GM12874 (cell line): ENCODE results near the gene SDHAF2.

ENCODE experiments used
- TF ChIP-seq, protein P1 (sequence below): IDR thresholded peaks from 2 replicates; pipeline ENCODE4 v1.5.1; 2011; ENCODE audit warnings: low read depth, mild to moderate bottlenecking, control low read depth, low read length, moderate library complexity; ENCODE audit not compliant: insufficient read depth

SDHAF2 gene

DNA sequence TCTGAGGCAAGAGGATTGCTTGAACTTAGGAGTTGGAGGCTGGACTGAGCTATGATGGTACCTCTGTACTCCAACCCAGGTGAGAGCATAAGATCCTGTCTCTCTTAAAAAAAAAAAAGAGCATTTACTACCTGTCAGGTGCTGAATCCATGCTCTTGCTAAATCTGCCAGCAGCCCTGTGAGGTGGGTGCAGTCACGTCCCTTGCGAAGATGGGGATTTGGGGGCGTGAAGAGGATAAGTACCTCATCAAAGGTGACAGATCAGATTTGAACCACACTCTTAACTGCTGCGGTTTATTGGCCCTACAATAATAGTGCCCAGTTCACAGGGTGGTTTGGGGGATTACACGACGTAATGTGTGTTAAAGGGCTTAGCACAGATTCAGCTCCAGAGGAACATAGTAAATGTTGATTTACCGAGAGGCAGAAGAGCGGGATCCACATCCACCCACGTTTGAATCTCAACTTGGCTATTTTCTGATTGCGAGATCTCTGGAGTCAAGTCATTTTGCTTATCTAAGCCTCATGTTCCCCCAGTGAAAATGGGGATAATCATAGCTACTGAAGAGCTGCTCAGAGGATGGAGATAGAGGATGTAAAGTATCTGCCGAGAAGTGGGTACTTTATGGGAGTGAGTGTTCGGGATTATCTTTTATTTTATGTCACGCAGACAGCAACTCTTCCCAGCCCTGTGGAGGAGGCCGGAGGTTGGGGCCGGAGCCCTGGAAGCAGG lies 50.5 kb downstream of the SDHAF2 start:
- TF ChIP-seq, protein P1, sequence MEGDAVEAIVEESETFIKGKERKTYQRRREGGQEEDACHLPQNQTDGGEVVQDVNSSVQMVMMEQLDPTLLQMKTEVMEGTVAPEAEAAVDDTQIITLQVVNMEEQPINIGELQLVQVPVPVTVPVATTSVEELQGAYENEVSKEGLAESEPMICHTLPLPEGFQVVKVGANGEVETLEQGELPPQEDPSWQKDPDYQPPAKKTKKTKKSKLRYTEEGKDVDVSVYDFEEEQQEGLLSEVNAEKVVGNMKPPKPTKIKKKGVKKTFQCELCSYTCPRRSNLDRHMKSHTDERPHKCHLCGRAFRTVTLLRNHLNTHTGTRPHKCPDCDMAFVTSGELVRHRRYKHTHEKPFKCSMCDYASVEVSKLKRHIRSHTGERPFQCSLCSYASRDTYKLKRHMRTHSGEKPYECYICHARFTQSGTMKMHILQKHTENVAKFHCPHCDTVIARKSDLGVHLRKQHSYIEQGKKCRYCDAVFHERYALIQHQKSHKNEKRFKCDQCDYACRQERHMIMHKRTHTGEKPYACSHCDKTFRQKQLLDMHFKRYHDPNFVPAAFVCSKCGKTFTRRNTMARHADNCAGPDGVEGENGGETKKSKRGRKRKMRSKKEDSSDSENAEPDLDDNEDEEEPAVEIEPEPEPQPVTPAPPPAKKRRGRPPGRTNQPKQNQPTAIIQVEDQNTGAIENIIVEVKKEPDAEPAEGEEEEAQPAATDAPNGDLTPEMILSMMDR: no peak

DNA sequence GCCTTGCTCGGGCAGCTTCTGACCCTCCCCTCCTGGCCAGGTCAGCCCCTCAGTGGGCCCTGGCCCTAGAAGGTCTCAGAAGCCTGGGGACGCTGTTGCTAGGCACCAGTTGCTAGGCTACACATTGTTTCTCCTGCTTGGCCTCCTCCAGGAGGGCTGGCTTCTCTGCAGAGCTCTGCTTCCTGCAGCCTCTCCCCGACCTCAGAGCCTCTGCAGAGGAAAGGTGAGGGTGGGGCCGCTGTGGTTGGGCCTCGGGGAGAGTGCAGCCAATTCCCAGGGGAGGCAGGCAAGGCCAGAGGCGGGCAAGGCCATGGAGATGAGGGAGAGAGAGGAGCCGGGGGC lies 51.0 kb downstream of the SDHAF2 start:
- TF ChIP-seq, protein P1: no peak

DNA sequence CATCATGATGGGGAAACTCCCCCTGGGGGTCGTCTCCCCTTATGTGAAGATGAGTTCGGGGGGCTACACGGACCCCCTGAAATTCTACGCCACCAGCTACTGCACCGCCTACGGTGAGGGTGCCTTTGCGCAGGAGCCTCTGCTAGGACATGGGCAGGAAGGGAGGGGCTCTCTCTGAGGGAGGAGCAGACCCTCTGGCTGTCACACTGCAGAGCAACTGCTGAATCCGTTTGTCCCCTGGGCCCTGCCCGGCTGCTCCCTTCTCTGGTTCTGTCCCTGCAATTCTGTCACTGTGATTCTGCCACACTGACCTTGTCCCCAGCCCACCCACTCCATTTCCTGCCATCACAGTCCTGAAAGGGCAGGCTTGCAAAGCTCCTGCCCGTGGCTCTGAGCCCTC lies 51.9 kb downstream of the SDHAF2 start:
- TF ChIP-seq, protein P1: no peak

DNA sequence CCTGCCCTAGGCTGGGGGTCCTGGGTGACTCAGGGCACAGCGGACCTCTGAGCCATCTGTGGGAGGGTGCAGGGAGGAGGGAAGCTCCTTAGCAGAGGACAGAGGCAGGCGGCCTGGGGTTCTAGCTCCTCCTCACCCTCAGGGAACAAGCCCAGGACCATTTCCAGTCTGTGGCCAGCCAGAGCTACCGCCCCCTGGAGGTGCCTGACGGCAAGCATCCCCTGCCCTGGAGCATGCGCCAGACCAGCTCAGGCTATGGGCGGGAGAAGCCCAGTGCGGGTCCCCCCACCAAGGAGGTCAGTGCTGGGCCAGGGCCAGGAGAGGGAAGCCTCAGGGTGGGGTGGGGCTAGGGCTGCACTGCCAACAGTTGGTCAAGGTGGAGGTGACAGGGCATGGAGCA lies 52.6 kb downstream of the SDHAF2 start:
- TF ChIP-seq, protein P1: peak; percentile 80

DNA sequence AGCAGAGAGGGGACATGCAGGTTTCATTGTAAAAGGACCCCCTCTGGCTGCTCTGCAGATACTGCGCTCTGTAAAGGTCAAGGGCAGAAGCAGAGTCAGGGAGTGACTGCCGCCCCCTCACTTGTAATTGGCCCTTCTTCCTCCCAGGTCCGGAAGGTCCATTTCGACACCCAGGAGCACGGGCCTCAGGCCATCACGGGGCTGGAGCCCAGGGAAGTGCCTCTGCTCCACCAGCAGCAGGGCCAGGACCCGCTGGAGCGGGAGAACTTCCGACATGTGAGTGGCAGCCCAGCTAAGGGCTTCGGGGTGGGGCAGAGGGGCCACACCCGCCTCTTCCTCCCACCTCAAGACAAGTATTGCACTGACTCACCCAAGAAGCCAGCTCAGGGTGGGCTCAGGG lies 54.6 kb downstream of the SDHAF2 start:
- TF ChIP-seq, protein P1: no peak

DNA sequence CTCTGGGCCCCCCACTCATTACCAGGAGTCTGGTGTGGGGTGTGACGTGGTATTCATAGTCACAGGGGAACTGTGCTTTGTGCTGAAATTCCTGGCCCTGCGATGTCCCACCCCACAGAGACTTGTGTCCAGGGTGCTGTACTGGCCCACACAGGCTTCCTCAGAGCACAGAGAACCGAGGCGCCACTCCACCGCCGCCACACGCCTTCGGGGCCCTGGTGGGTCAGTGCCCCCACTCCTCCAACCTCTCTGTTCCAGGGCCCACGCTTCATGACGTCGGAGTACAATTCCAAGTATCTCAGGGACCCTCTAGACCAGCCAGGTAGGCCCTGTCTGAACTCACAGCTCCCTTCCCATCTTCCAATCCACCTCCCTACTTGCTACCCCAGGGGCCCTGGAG lies 55.2 kb downstream of the SDHAF2 start:
- TF ChIP-seq, protein P1: no peak

DNA sequence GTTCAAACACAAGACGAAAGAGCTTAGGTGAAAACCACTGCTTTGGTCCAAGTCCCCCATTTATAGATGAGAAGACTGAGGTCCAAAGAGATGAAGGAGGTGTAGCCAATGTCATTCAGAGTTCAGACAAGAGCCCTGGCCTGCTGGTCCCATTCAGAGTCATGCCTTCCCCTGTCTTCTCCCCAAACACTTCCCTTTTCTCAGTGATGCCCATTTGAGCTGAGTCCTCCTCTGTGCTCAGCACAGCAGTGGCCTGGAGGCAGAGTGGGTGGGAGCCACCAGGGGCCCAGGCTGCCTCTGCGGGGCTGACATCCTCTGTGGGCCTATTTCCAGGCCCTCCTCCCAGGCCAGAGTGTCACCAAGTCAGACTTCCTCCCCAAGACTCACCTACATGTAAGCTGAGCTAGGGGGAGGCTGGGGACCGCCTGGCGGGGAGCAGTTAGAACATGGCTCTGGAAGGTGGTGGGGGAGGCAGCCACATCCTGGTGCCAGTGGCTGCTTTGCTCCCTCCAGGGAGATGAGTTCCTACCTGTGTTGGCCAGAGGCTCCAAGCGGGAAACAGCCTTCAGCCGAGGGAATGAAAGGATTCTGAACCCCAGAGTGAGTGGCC lies 56.2 kb downstream of the SDHAF2 start:
- TF ChIP-seq, protein P1: no peak
